Calu3 (cell line): ENCODE results near the gene MOB3A. TPM values are rescaled to one million over a fixed set of nuclear protein-coding genes. Genes with fewer than 3 reads are reported as not detected.

Source experiments
- Bru-seq: library from RNA; stranded (reverse); fragments of 400-500 nt; gene quantifications from one replicate; lab custom pipeline; 2021; lab: Mats Ljungman, UMichigan
- BruChase-seq, 2 experiments: library from RNA; stranded (reverse); fragments of 400-500 nt; gene quantifications; one replicate each; lab custom pipeline; 2021; lab: Mats Ljungman, UMichigan
- BruUV-seq: library from RNA; stranded (reverse); fragments of 400-500 nt; replicated peaks from 2 replicates; lab custom pipeline; 2021; lab: Mats Ljungman, UMichigan
- CTCF ChIA-PET: fragments of 300-600 bp; sonication (Branson Sonifier 250); formaldehyde crosslinking; loops from one replicate; lab custom pipeline; 2022; ENCODE audit warnings: antibody characterized with exemption; lab: Charles Lee
- DNase-seq: peaks from one replicate; pipeline ENCODE4 v3.0.0; 2022
- H3K27ac Mint-ChIP-seq: one replicate; pipeline ENCODE4 v1.8.0; 2022; ENCODE audit warnings: mixed read lengths; ENCODE audit not compliant: unreplicated experiment
- H3K27me3 Mint-ChIP-seq: one replicate; pipeline ENCODE4 v1.8.0; 2022; ENCODE audit warnings: mixed read lengths; ENCODE audit not compliant: unreplicated experiment
- H3K36me3 Mint-ChIP-seq: one replicate; pipeline ENCODE4 v1.8.0; 2022; ENCODE audit warnings: mild to moderate bottlenecking, moderate library complexity, mixed read lengths; ENCODE audit not compliant: insufficient read depth, unreplicated experiment
- H3K4me1 Mint-ChIP-seq: one replicate; pipeline ENCODE4 v1.8.0; 2022; ENCODE audit warnings: mild to moderate bottlenecking, low read depth, mixed read lengths; ENCODE audit not compliant: unreplicated experiment
- H3K4me3 Mint-ChIP-seq: one replicate; pipeline ENCODE4 v1.8.0; 2022; ENCODE audit warnings: mild to moderate bottlenecking, low read depth, moderate library complexity, mixed read lengths; ENCODE audit not compliant: unreplicated experiment
- H3K9me3 Mint-ChIP-seq: one replicate; pipeline ENCODE4 v1.8.0; 2022; ENCODE audit warnings: low read depth, mixed read lengths; ENCODE audit not compliant: unreplicated experiment
- CTCF ChIP-seq: fragments of 200-600 bp; IDR thresholded peaks from one replicate; pipeline ENCODE4 v1.8.0; 2022; ENCODE audit warnings: antibody characterized with exemption; ENCODE audit not compliant: unreplicated experiment
- intact Hi-C: fragments of 100-400 bp; cut with micrococcal nuclease; formaldehyde crosslinking; loops from one replicate; pipeline ENCODE4 v1.10.0; 2022; ENCODE audit not compliant: unreplicated experiment
- long read RNA-seq: library from polyadenylated mRNA; stranded (forward); transcript quantifications from one replicate; pipeline ENCODE4 v2.0.0, GENCODE V29; 2022
- total RNA-seq: library from RNA; stranded (reverse); gene quantifications from 2 replicates; pipeline ENCODE4 v1.2.3, GENCODE V29; 2022

Gene MOB3A
- total RNA-seq (13.7 and 15.8 TPM in 2 replicates), Bru-seq, nascent RNA (percentile 41 among the genes with signal in this experiment), BruChase-seq, experiment 1, labeled RNA remaining after a 6-hour chase (percentile 57 among the genes with signal in this experiment), BruChase-seq, experiment 2, labeled RNA remaining after a 2-hour chase (percentile 55 among the genes with signal in this experiment)
- long read RNA-seq, transcript MOB3A-201 (5 exons, 3,391 nt) = major isoform, 11 of 19 reads
- long read RNA-seq, partial matches to known transcripts = 1 of 19 reads
- long read RNA-seq, other reads (novel, unspliced or antisense) = 6 of 19 reads

GRCh38 chr19:2096034-2096479 lies at the start of gene MOB3A:
Gene MOB3A (minus strand): TSS chr19:2096326. CDS start chr19:2078560, 17,766 bp downstream.
- intact Hi-C loops = no loop called here
- H3K27me3 Mint-ChIP-seq = no peaks in the 10 kb centered on the region
- CTCF ChIA-PET = interaction anchor here (0.7 kb wide), 2 partner anchors 171 to 512 kb away, joined by 4 to 5 read pairs; no protein-coding TSS in a partner anchor
- H3K4me3 Mint-ChIP-seq = peak within 1 kb of the TSS; percentile 80
- no peaks in the 10 kb centered on the region for H3K9me3 Mint-ChIP-seq
- peaks cover 50% of the 10 kb centered on the region for H3K36me3 Mint-ChIP-seq
- peak within 1 kb of the TSS; percentile 70 for H3K27ac Mint-ChIP-seq
- DNase-seq = peak; percentile 85
- no peaks in the 10 kb centered on the region for H3K4me1 Mint-ChIP-seq
- TF ChIP-seq CTCF = no peak
- no TSS peak for BruUV-seq

- DNase-seq = no peak
- no TSS peak for BruUV-seq
- H3K27me3 Mint-ChIP-seq = no peaks in the 10 kb centered on the region
- no peak for TF ChIP-seq CTCF
- CTCF ChIA-PET = no interaction called here
- peaks cover 54% of the 10 kb centered on the region for H3K36me3 Mint-ChIP-seq
- H3K27ac Mint-ChIP-seq = no peak overlapping the region
- intact Hi-C loops = no loop called here
- H3K9me3 Mint-ChIP-seq = no peaks in the 10 kb centered on the region
- H3K4me3 Mint-ChIP-seq = no peak overlapping the region
- H3K4me1 Mint-ChIP-seq = no peaks in the 10 kb centered on the region
These were observed 49.7 kb upstream of the MOB3A start for GRCh38 chr19:2145831-2146241.

GRCh38 chr19:2144190-2144589 lies 48.1 kb upstream of the MOB3A start:
- TF ChIP-seq CTCF = no peak
- H3K9me3 Mint-ChIP-seq = no peaks in the 10 kb centered on the region
- no peak overlapping the region for H3K27ac Mint-ChIP-seq
- H3K36me3 Mint-ChIP-seq = peaks cover 38% of the 10 kb centered on the region
- BruUV-seq = no TSS peak
- intact Hi-C loops = no loop called here
- H3K4me3 Mint-ChIP-seq = no peak overlapping the region
- CTCF ChIA-PET = no interaction called here
- DNase-seq = no peak
- H3K4me1 Mint-ChIP-seq = no peaks in the 10 kb centered on the region
- no peaks in the 10 kb centered on the region for H3K27me3 Mint-ChIP-seq

- CTCF ChIA-PET = interaction anchor here (0.6 kb wide), 1 partner anchor 282 kb away, joined by 9 read pairs; no protein-coding TSS in a partner anchor
- TF ChIP-seq CTCF = no peak
- H3K9me3 Mint-ChIP-seq = no peaks in the 10 kb centered on the region
- H3K4me1 Mint-ChIP-seq = no peaks in the 10 kb centered on the region
- no peak overlapping the region for H3K4me3 Mint-ChIP-seq
- H3K36me3 Mint-ChIP-seq = peaks cover 39% of the 10 kb centered on the region
- H3K27me3 Mint-ChIP-seq = no peaks in the 10 kb centered on the region
- no peak overlapping the region for H3K27ac Mint-ChIP-seq
- no TSS peak for BruUV-seq
- intact Hi-C loops = no loop called here
- DNase-seq = no peak
These were observed 46.2 kb upstream of the MOB3A start for GRCh38 chr19:2142173-2142829.
